D721Med (cell line): Measurements from ENCODE around the gene RBBP5.

Source experiments
- DNase-seq: peaks from one replicate; pipeline ENCODE4 v3.0.0; 2011; ENCODE audit warnings: low spot score; ENCODE audit not compliant: insufficient read length
- FAIRE-seq: peaks from 2 replicates; lab custom pipeline; 2011; peaks lifted over from hg19 to GRCh38; lab: Jason Lieb, UNC
- CTCF ChIP-seq: IDR thresholded peaks from 2 replicates; pipeline ENCODE4 v1.5.1; 2012; ENCODE audit warnings: mild to moderate bottlenecking, control low read depth; ENCODE audit not compliant: insufficient read depth; ENCODE audit errors: missing control alignments

Gene RBBP5

GRCh38 chr1:205076245-205076761, 45.5 kb downstream of the RBBP5 start:
- DNase-seq (no peak), FAIRE-seq (no peak)
- no peak for TF ChIP-seq CTCF

GRCh38 chr1:205075642-205076155, 46.1 kb downstream of the RBBP5 start:
- FAIRE-seq (no peak), DNase-seq (no peak)

GRCh38 chr1:205074513-205074912, 47.3 kb downstream of the RBBP5 start:
- no peak for DNase-seq
- TF ChIP-seq CTCF, result no peak
- no peak for FAIRE-seq

More at GRCh38 chr1:205075642-205076155, 46.1 kb downstream of the RBBP5 start:
- no peak for TF ChIP-seq CTCF

- FAIRE-seq, result no peak
- no peak for DNase-seq
- TF ChIP-seq CTCF, result no peak
Observed at GRCh38 chr1:205074084-205074483, 47.7 kb downstream of the RBBP5 start.

DNA sequence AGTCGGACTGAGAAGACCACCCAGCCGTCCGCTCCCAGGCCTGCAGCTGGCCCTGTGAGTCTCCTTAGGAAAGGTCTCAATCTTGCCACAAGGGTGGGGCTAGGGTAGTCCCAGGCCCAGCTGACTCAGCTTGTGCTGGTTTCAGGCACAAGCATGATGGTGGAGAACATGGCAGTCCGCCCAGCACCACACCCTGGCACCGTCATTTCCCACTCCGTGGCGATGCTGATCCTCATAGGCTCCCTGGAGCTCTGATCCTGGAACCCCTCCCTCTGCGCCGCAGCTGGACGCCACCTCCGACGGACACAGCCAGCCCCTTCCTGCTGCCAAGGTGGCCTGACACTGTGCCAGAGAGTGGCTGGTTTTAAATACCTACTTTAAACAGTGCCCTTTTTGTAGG, 48.3 kb downstream of the RBBP5 start:
- no peak for TF ChIP-seq CTCF
- DNase-seq (no peak), FAIRE-seq (no peak)

GRCh38 chr1:205072881-205073280, 48.9 kb downstream of the RBBP5 start:
- TF ChIP-seq CTCF, result no peak
- FAIRE-seq, result no peak
- DNase-seq, result no peak

DNA sequence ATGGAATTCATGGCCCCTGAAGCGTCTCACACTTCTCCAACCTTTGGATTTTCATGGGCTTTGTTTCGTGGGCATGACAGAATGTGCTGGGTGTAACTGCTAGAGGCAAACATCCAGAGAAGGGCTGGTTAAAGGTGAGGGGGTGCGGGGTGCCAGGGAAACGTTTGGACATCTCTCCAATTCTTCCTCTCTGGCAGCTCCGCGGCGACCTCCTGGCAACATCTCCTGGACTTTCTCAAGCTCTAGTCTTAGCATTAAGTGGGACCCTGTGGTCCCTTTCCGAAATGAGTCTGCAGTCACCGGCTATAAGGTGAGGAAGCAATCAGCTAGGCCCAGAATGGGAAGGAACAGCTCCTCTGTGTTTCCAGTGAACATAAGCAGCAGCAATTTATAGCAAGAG, 49.5 kb downstream of the RBBP5 start:
- no peak for FAIRE-seq
- no peak for TF ChIP-seq CTCF
- no peak for DNase-seq
